Right cardiac atrium (tissue), 5 donors: Measurements from ENCODE around the gene FETUB. TPM values are rescaled to one million over a fixed set of nuclear protein-coding genes. Genes with fewer than 3 reads are reported as not detected.
"Not testable (repeated sequence)": the region's sequence is repeated elsewhere in the genome, so short reads cannot be mapped to it uniquely, and the experiment has no call there.

Experiments
- ATAC-seq, 2 donors: fragments of 200-7000 bp; cut with Tn5 transposase; one replicate each; pipeline versions ENCODE4 v1.8.0 to v1.9.1; 2020; ENCODE audit warnings: moderate library complexity in 2 of 2, mild to moderate bottlenecking in 1 of 2
- DNase-seq, 3 donors: peaks; one replicate each; pipeline ENCODE4 v3.0.0-alpha.2; 2020
- H3K27ac ChIP-seq: one replicate; pipeline ENCODE4 v1.5.1; 2013; ENCODE audit warnings: mild to moderate bottlenecking, low read length, control low read depth, moderate library complexity
- H3K27me3 ChIP-seq: one replicate; pipeline ENCODE4 v1.6.1; 2013; ENCODE audit not compliant: control insufficient read depth, insufficient read depth
- H3K4me1 ChIP-seq: one replicate; pipeline ENCODE4 v1.6.1; 2013; ENCODE audit warnings: low read length; ENCODE audit not compliant: control insufficient read depth, insufficient read depth
- H3K4me3 ChIP-seq: one replicate; pipeline ENCODE4 v1.5.1; 2013; ENCODE audit warnings: low read length, control low read depth
- H3K9me3 ChIP-seq: one replicate; pipeline ENCODE4 v1.6.1; 2013; ENCODE audit warnings: low read length; ENCODE audit not compliant: control insufficient read depth
- WGBS: extraction: QIAGEN DNeasy Blood & Tissue Kit; methylation state at CpG from one replicate; pipeline ENCODE4 v1.1.7; 2013; 5-methylcytosine and 5-hydroxymethylcytosine counted together
- intact Hi-C, 4 donors: fragments of 100-400 bp; cut with DNase I; formaldehyde crosslinking; loops; one replicate each; pipeline versions ENCODE4 v1.11.0 to v1.14.0; 2022 to 2023
- polyA plus RNA-seq: library from polyadenylated mRNA; stranded (reverse); fragments of 200-250 nt; gene quantifications from one replicate; pipeline ENCODE4 v1.2.3, GENCODE V29; 2013
- total RNA-seq, 4 donors: library from RNA; stranded (reverse); fragmentation: NEBNext Ultra II Directional; extraction: Animal tissue kit (Norgen Biotek cat#: 25700); gene quantifications; one replicate each; pipeline ENCODE4 v1.2.1, GENCODE V29; 2021
- donor health status: healthy with polysubstance abuse.
- donor health status: DM: no; HTN: yes; CAD: no.
- donor health status: DM: no; HTN: no; CAD: no.
- donor health status: DM: no; HTN: yes; CAD: no; lungs with severe emphysema.
- donor health status: DM: yes; HTN: yes; CAD: no.

FETUB gene
- total and polyA plus RNA-seq, 5 donors, result 0.07 TPM; not detected in 4

GRCh38 chr3:186682812-186683211 is 42.6 kb downstream of the FETUB start:
- ATAC-seq (no peak), DNase-seq (no peak)
- Histone ChIP-seq H3K27ac (no peak overlapping the region), H3K4me3 (no peak overlapping the region), H3K4me1 (no peaks in the 10 kb centered on the region), H3K27me3 (no peaks in the 10 kb centered on the region), H3K9me3 (no peaks in the 10 kb centered on the region)
- WGBS, result 58% methylated on average over 3 of the region's 3 CpGs
- intact Hi-C loops, result no loop called here

GRCh38 chr3:186683979-186684378 is 43.8 kb downstream of the FETUB start:
- no peaks in the 10 kb centered on the region for H3K9me3 ChIP-seq
- H3K27me3 ChIP-seq, result no peaks in the 10 kb centered on the region
- no peak overlapping the region for H3K4me3 ChIP-seq
- DNase-seq, result no peak
- intact Hi-C loops, result no loop called here
- 71% methylated on average over 3 of the region's 3 CpGs for WGBS
- H3K27ac ChIP-seq, result no peak overlapping the region
- no peaks in the 10 kb centered on the region for H3K4me1 ChIP-seq
- no peak for ATAC-seq

GRCh38 chr3:186686475-186686874 is 46.3 kb downstream of the FETUB start:
- DNase-seq, H3K27ac ChIP-seq, intact Hi-C loops, H3K4me3 ChIP-seq, H3K9me3 ChIP-seq, ATAC-seq, H3K4me1 ChIP-seq, H3K27me3 ChIP-seq: not testable (repeated sequence)
- WGBS, result 50% methylated on average over 2 of the region's 2 CpGs

- Histone ChIP-seq H3K4me1 (no peaks in the 10 kb centered on the region), H3K9me3 (no peaks in the 10 kb centered on the region), H3K27ac (no peak overlapping the region), H3K4me3 (no peak overlapping the region), H3K27me3 (no peaks in the 10 kb centered on the region)
- DNase-seq (no peak), ATAC-seq (no peak)
- intact Hi-C loops, result no loop called here
- 75% methylated on average over 12 of the region's 12 CpGs for WGBS
Observed at GRCh38 chr3:186687120-186687651, 47.0 kb downstream of the FETUB start.

GRCh38 chr3:186690304-186690703 is 50.1 kb downstream of the FETUB start:
- intact Hi-C loops, H3K27me3 ChIP-seq, ATAC-seq, H3K4me3 ChIP-seq, H3K9me3 ChIP-seq, DNase-seq, H3K4me1 ChIP-seq, H3K27ac ChIP-seq: not testable (repeated sequence)
- WGBS, result 69% methylated on average over 1 of the region's 1 CpG

- H3K27ac ChIP-seq, result no peak overlapping the region
- intact Hi-C loops, result no loop called here
- no peak overlapping the region for H3K4me3 ChIP-seq
- H3K27me3 ChIP-seq, result no peaks in the 10 kb centered on the region
- WGBS, result 88% methylated on average over 7 of the region's 7 CpGs
- H3K9me3 ChIP-seq, result no peaks in the 10 kb centered on the region
- no peak for DNase-seq
- no peak for ATAC-seq
- no peaks in the 10 kb centered on the region for H3K4me1 ChIP-seq
Observed at GRCh38 chr3:186691676-186692075, 51.5 kb downstream of the FETUB start.

GRCh38 chr3:186693843-186694242 is 53.6 kb downstream of the FETUB start:
- no peak overlapping the region for H3K4me3 ChIP-seq
- WGBS, result 86% methylated on average over 3 of the region's 3 CpGs
- ATAC-seq, result no peak
- no peak for DNase-seq
- no peaks in the 10 kb centered on the region for H3K4me1 ChIP-seq
- intact Hi-C loops, result no loop called here
- H3K27me3 ChIP-seq, result no peaks in the 10 kb centered on the region
- no peaks in the 10 kb centered on the region for H3K9me3 ChIP-seq
- no peak overlapping the region for H3K27ac ChIP-seq

- intact Hi-C loops, result no loop called here
- H3K4me1 ChIP-seq, result no peaks in the 10 kb centered on the region
- 84% methylated on average over 6 of the region's 6 CpGs for WGBS
Observed at GRCh38 chr3:186694288-186695032, 54.3 kb downstream of the FETUB start.

GRCh38 chr3:186696522-186696921 is 56.3 kb downstream of the FETUB start:
- ATAC-seq (no peak), DNase-seq (no peak)
- Histone ChIP-seq H3K9me3 (no peaks in the 10 kb centered on the region), H3K27me3 (no peaks in the 10 kb centered on the region), H3K4me1 (no peaks in the 10 kb centered on the region), H3K4me3 (no peak overlapping the region), H3K27ac (no peak overlapping the region)
- intact Hi-C loops, result no loop called here
- WGBS, result 85% methylated on average over 2 of the region's 2 CpGs

More at GRCh38 chr3:186694288-186695032, 54.3 kb downstream of the FETUB start:
- Histone ChIP-seq H3K27me3 (no peaks in the 10 kb centered on the region), H3K9me3 (no peaks in the 10 kb centered on the region), H3K4me3 (no peak overlapping the region), H3K27ac (no peak overlapping the region)
- DNase-seq (no peak), ATAC-seq (no peak)

- DNase-seq, result peak in 1 of 3 donors; percentile 28
- intact Hi-C loops, result no loop called here
Observed at GRCh38 chr3:186697510-186697909, 57.3 kb downstream of the FETUB start.

GRCh38 chr3:186700267-186700666 is 60.1 kb downstream of the FETUB start:
- no peak for DNase-seq
- no peak for ATAC-seq
- Histone ChIP-seq H3K27ac (no peak overlapping the region), H3K27me3 (no peaks in the 10 kb centered on the region), H3K4me1 (no peaks in the 10 kb centered on the region), H3K4me3 (no peak overlapping the region), H3K9me3 (no peaks in the 10 kb centered on the region)
- intact Hi-C loops, result no loop called here
- WGBS, result 82% methylated on average over 3 of the region's 3 CpGs

More at GRCh38 chr3:186697510-186697909, 57.3 kb downstream of the FETUB start:
- Histone ChIP-seq H3K4me1 (no peaks in the 10 kb centered on the region), H3K27me3 (no peaks in the 10 kb centered on the region), H3K4me3 (no peak overlapping the region), H3K27ac (no peak overlapping the region), H3K9me3 (no peaks in the 10 kb centered on the region)
- 48% methylated on average over 4 of the region's 4 CpGs for WGBS
- ATAC-seq, result peak; percentile 84 to 89
